MCF 10A (cell line): ENCODE results near the gene HNRNPA1. TPM values are rescaled to one million over a fixed set of nuclear protein-coding genes. Genes with fewer than 3 reads are reported as not detected.

Source experiments
- BruUV-seq: library from RNA; stranded (reverse); fragments of 400-500 nt; replicated peaks from 2 replicates; lab custom pipeline; 2021; lab: Mats Ljungman, UMichigan
- CTCF ChIA-PET: fragments of 300-600 bp; sonication (Branson Sonifier 250); formaldehyde crosslinking; extraction: SDS; loops from one replicate; lab custom pipeline; 2021; ENCODE audit warnings: antibody characterized with exemption, inconsistent platforms; lab: Yijun Ruan, JAX
- POLR2A ChIA-PET: fragments of 300-600, 350-650 bp; sonication (Branson Sonifier 250); formaldehyde crosslinking; extraction: SDS; loops from one replicate; lab custom pipeline; 2020; ENCODE audit warnings: antibody characterized with exemption, inconsistent platforms; lab: Yijun Ruan, JAX
- DNase-seq: peaks from one replicate; pipeline ENCODE4 v3.0.0-alpha.2; 2018; ENCODE audit not compliant: unreplicated experiment
- H3K27ac Mint-ChIP-seq: one replicate; pipeline ENCODE4 v1.8.0; 2022; ENCODE audit warnings: mild to moderate bottlenecking, low read depth, mixed read lengths; ENCODE audit not compliant: unreplicated experiment
- H3K27me3 Mint-ChIP-seq: one replicate; pipeline ENCODE4 v1.8.0; 2022; ENCODE audit warnings: mixed read lengths; ENCODE audit not compliant: insufficient read depth, unreplicated experiment
- H3K36me3 Mint-ChIP-seq: one replicate; pipeline ENCODE4 v1.8.0; 2022; ENCODE audit warnings: mild to moderate bottlenecking, moderate library complexity, mixed read lengths; ENCODE audit not compliant: insufficient read depth, unreplicated experiment
- H3K4me1 Mint-ChIP-seq: one replicate; pipeline ENCODE4 v1.8.0; 2022; ENCODE audit warnings: mixed read lengths; ENCODE audit not compliant: insufficient read depth, unreplicated experiment
- H3K4me3 Mint-ChIP-seq: one replicate; pipeline ENCODE4 v1.8.0; 2022; ENCODE audit warnings: mild to moderate bottlenecking, moderate library complexity, mixed read lengths; ENCODE audit not compliant: unreplicated experiment
- H3K9me3 Mint-ChIP-seq: one replicate; pipeline ENCODE4 v1.8.0; 2022; ENCODE audit warnings: mixed read lengths; ENCODE audit not compliant: unreplicated experiment
- CTCF ChIP-seq: fragments of 200-600 bp; IDR thresholded peaks from one replicate; pipeline ENCODE4 v1.8.0; 2022; ENCODE audit warnings: antibody characterized with exemption, mild to moderate bottlenecking; ENCODE audit not compliant: unreplicated experiment
- intact Hi-C: fragments of 100-400 bp; cut with micrococcal nuclease; formaldehyde crosslinking; loops from 2 replicates; pipeline ENCODE4 v1.14.1; 2022
- total RNA-seq: library from RNA; stranded (reverse); gene quantifications from 2 replicates; pipeline ENCODE4 v1.2.3, GENCODE V29; 2022

HNRNPA1 gene
- total RNA-seq, 1 experiment from 2014 or later, result 1,435 TPM

GRCh38 chr12:54285150-54286041, 4.9 kb downstream of the HNRNPA1 start:
- peaks cover 8% of the 10 kb centered on the region for H3K36me3 Mint-ChIP-seq
- BruUV-seq, result no TSS peak
- no peak overlapping the region for H3K4me3 Mint-ChIP-seq
- TF ChIP-seq CTCF, result peak; percentile 5
- intact Hi-C loops, result no loop called here
- no peaks in the 10 kb centered on the region for H3K27me3 Mint-ChIP-seq
- peaks cover 38% of the 10 kb centered on the region for H3K4me1 Mint-ChIP-seq
- CTCF ChIA-PET, result interaction anchor here (0.6 to 2.8 kb wide), 14 partner anchors 14 to 112 kb away, joined by 3 to 21 read pairs (median 4); partner anchors contain the start of gene COPZ1
- no peaks in the 10 kb centered on the region for H3K9me3 Mint-ChIP-seq
- no peak overlapping the region for H3K27ac Mint-ChIP-seq
- no peak for DNase-seq
- POLR2A ChIA-PET, result interaction anchor here (0.9 to 3.2 kb wide), 12 partner anchors 7 to 74 kb away, joined by 3 to 19 read pairs (median 6); partner anchors contain the start of genes COPZ1 and NFE2

GRCh38 chr12:54286042-54287030, 5.8 kb downstream of the HNRNPA1 start:
- Mint-ChIP-seq H3K4me3 (no peak overlapping the region), H3K36me3 (peaks cover 8% of the 10 kb centered on the region)

GRCh38 chr12:54287261-54288157, 7.0 kb downstream of the HNRNPA1 start:
- H3K27me3 Mint-ChIP-seq, result no peaks in the 10 kb centered on the region
- H3K4me3 Mint-ChIP-seq, result no peak overlapping the region
- no peak overlapping the region for H3K27ac Mint-ChIP-seq
- POLR2A ChIA-PET, result interaction anchor here (0.6 to 6.4 kb wide), 16 partner anchors 8 to 271 kb away, joined by 3 to 65 read pairs (median 9); partner anchors contain the start of genes CBX5, COPZ1, HNRNPA1 and NFE2
- no peak for DNase-seq
- H3K36me3 Mint-ChIP-seq, result peaks cover 8% of the 10 kb centered on the region
- CTCF ChIA-PET, result interaction anchor here (0.6 to 2.1 kb wide), 12 partner anchors 35 to 106 kb away, joined by 3 to 17 read pairs (median 4); partner anchors contain the start of gene COPZ1
- no peak for TF ChIP-seq CTCF
- no peaks in the 10 kb centered on the region for H3K9me3 Mint-ChIP-seq
- intact Hi-C loops, result loop anchor here (1.0 kb wide), 1 partner anchor 37 kb away; no protein-coding TSS in a partner anchor
- peaks cover 35% of the 10 kb centered on the region for H3K4me1 Mint-ChIP-seq
- BruUV-seq, result no TSS peak

More at GRCh38 chr12:54286042-54287030, 5.8 kb downstream of the HNRNPA1 start:
- peaks cover 38% of the 10 kb centered on the region for H3K4me1 Mint-ChIP-seq
- CTCF ChIA-PET, result interaction anchor here (0.5 to 2.1 kb wide), 21 partner anchors 13 to 540 kb away, joined by 3 to 17 read pairs (median 4); partner anchors contain the start of gene COPZ1
- no peak overlapping the region for H3K27ac Mint-ChIP-seq
- no TSS peak for BruUV-seq
- POLR2A ChIA-PET, result interaction anchor here (1.1 to 2.3 kb wide), 13 partner anchors 8 to 270 kb away, joined by 3 to 19 read pairs (median 5); partner anchors contain the start of genes COPZ1 and NFE2
- no peaks in the 10 kb centered on the region for H3K27me3 Mint-ChIP-seq
- TF ChIP-seq CTCF, result no peak
- peak; percentile 41 for DNase-seq
- no peaks in the 10 kb centered on the region for H3K9me3 Mint-ChIP-seq
- intact Hi-C loops, result no loop called here
